HG03520 (cell line): ENCODE results near the gene TSPAN10.
A peak's percentile ranks its signal among the peaks of the same experiment; 100 is the strongest.
"Not testable (repeated sequence)": the region's sequence is repeated elsewhere in the genome, so short reads cannot be mapped to it uniquely, and the experiment has no call there.

Experiments used
- ATAC-seq: cut with Tn5 transposase; IDR thresholded peaks from one replicate; pipeline ENCODE4 v1.9.1; 2021; ENCODE audit warnings: mild to moderate bottlenecking, moderate library complexity; ENCODE audit not compliant: unreplicated experiment

Gene TSPAN10

GRCh38 chr17:81660441-81660840, 23.4 kb downstream of the TSPAN10 start:
- ATAC-seq, result no peak

- no peak for ATAC-seq
Observed at GRCh38 chr17:81662002-81662401, 25.0 kb downstream of the TSPAN10 start.

GRCh38 chr17:81664051-81664470, 27.1 kb downstream of the TSPAN10 start:
- no peak for ATAC-seq

GRCh38 chr17:81665205-81666091, 28.5 kb downstream of the TSPAN10 start:
- ATAC-seq, result no peak

- peak; percentile 9 for ATAC-seq
Observed at GRCh38 chr17:81666092-81666341, 29.0 kb downstream of the TSPAN10 start.

GRCh38 chr17:81666342-81667191, 29.6 kb downstream of the TSPAN10 start, which contains the start of the genes CCDC137 and OXLD1:
Gene CCDC137, plus strand, starts transcription at chr17:81666737. Its CDS starts 30 bp downstream, at chr17:81666767.
Gene OXLD1, minus strand, starts transcription at chr17:81666605. Its CDS starts 28 bp downstream, at chr17:81666577.
- peak; percentile 95 for ATAC-seq

GRCh38 chr17:81667754-81668153, 30.8 kb downstream of the TSPAN10 start:
- ATAC-seq, result no peak

- ATAC-seq, result no peak
Observed at GRCh38 chr17:81672504-81672903, 35.5 kb downstream of the TSPAN10 start.

GRCh38 chr17:81672954-81673353, 36.0 kb downstream of the TSPAN10 start:
- ATAC-seq, result no peak

- no peak for ATAC-seq
Observed at GRCh38 chr17:81673561-81674258, 36.7 kb downstream of the TSPAN10 start.

GRCh38 chr17:81675515-81676221, 38.7 kb downstream of the TSPAN10 start:
- not testable (repeated sequence) for ATAC-seq

- no peak for ATAC-seq
Observed at GRCh38 chr17:81676906-81677305, 39.9 kb downstream of the TSPAN10 start.

- ATAC-seq, result no peak
Observed at GRCh38 chr17:81680150-81680549, 43.2 kb downstream of the TSPAN10 start.

GRCh38 chr17:81681672-81682071, 44.7 kb downstream of the TSPAN10 start:
- ATAC-seq, result no peak

- ATAC-seq, result no peak
Observed at GRCh38 chr17:81682565-81683207, 45.7 kb downstream of the TSPAN10 start.

GRCh38 chr17:81683208-81683583, 46.2 kb downstream of the TSPAN10 start:
- peak; percentile 7 for ATAC-seq

GRCh38 chr17:81683584-81684441, 46.8 kb downstream of the TSPAN10 start, which contains the start of the genes ARL16 and HGS:
Gene ARL16, minus strand, starts transcription at chr17:81683797. Its CDS starts 44 bp downstream, at chr17:81683753.
Gene HGS, plus strand, starts transcription at chr17:81684011. Its CDS starts 56 bp downstream, at chr17:81684067.
- ATAC-seq, result peak; percentile 89

GRCh38 chr17:81684442-81684911, 47.5 kb downstream of the TSPAN10 start:
- ATAC-seq, result no peak

- no peak for ATAC-seq
Observed at GRCh38 chr17:81685108-81685507, 48.1 kb downstream of the TSPAN10 start.
